Parathyroid adenoma (tissue), 2 donors: ENCODE results near the gene NAXD.
"Not testable (repeated sequence)": the region's sequence is repeated elsewhere in the genome, so short reads cannot be mapped to it uniquely, and the experiment has no call there.

Source experiments
- H2AFZ ChIP-seq: fragments of 300-600 bp; sonication (generic); one replicate; pipeline ENCODE4 v1.7.0; 2017; ENCODE audit warnings: antibody characterized with exemption, mild to moderate bottlenecking
- H3K27ac ChIP-seq: fragments of 300-600 bp; sonication (generic); one replicate; pipeline ENCODE4 v1.7.0; 2017
- H3K27me3 ChIP-seq: fragments of 300-600 bp; sonication (generic); one replicate; pipeline ENCODE4 v1.7.0; 2017; ENCODE audit warnings: low read length; ENCODE audit not compliant: control insufficient read depth, insufficient read depth
- H3K36me3 ChIP-seq: fragments of 300-600 bp; sonication (generic); one replicate; pipeline ENCODE4 v1.7.0; 2017; ENCODE audit warnings: low read length; ENCODE audit not compliant: control insufficient read depth, insufficient read depth
- H3K4me1 ChIP-seq: fragments of 300-600 bp; sonication (generic); one replicate; pipeline ENCODE4 v1.7.0; 2017; ENCODE audit warnings: control low read depth
- H3K4me2 ChIP-seq: fragments of 300-600 bp; sonication (generic); one replicate; pipeline ENCODE4 v1.7.0; 2017; ENCODE audit warnings: low read length
- H3K4me3 ChIP-seq: fragments of 300-600 bp; sonication (generic); one replicate; pipeline ENCODE4 v1.7.0; 2017; ENCODE audit warnings: low read depth, low read length
- H3K79me2 ChIP-seq: fragments of 300-600 bp; sonication (generic); one replicate; pipeline ENCODE4 v1.7.0; 2017; ENCODE audit warnings: control low read depth
- H3K9ac ChIP-seq: fragments of 300-600 bp; sonication (generic); one replicate; pipeline ENCODE4 v1.7.0; 2017; ENCODE audit warnings: mild to moderate bottlenecking
- H3K9me3 ChIP-seq: fragments of 300-600 bp; sonication (generic); one replicate; pipeline ENCODE4 v1.7.0; 2017; ENCODE audit warnings: low read length; ENCODE audit not compliant: control insufficient read depth
- TF ChIP-seq, protein P1 (sequence below): fragments of 300-600 bp; sonication (generic); IDR thresholded peaks from one replicate; pipeline ENCODE4 v1.7.0; 2017; ENCODE audit warnings: antibody characterized with exemption, mild to moderate bottlenecking
- donor health status: primary hyperparathyroidism.

Gene NAXD

GRCh38 chr13:110665491-110666254 lies 50.3 kb downstream of the NAXD start:
- TF ChIP-seq, protein P1, sequence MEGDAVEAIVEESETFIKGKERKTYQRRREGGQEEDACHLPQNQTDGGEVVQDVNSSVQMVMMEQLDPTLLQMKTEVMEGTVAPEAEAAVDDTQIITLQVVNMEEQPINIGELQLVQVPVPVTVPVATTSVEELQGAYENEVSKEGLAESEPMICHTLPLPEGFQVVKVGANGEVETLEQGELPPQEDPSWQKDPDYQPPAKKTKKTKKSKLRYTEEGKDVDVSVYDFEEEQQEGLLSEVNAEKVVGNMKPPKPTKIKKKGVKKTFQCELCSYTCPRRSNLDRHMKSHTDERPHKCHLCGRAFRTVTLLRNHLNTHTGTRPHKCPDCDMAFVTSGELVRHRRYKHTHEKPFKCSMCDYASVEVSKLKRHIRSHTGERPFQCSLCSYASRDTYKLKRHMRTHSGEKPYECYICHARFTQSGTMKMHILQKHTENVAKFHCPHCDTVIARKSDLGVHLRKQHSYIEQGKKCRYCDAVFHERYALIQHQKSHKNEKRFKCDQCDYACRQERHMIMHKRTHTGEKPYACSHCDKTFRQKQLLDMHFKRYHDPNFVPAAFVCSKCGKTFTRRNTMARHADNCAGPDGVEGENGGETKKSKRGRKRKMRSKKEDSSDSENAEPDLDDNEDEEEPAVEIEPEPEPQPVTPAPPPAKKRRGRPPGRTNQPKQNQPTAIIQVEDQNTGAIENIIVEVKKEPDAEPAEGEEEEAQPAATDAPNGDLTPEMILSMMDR = no peak
- Histone ChIP-seq H3K4me3 (no peak overlapping the region), H3K9ac (no peak overlapping the region), H3K79me2 (no peaks in the 10 kb centered on the region), H3K4me1 (no peaks in the 10 kb centered on the region), H2AFZ (no peak overlapping the region), H3K27ac (no peak overlapping the region), H3K27me3 (no peaks in the 10 kb centered on the region), H3K4me2 (no peak overlapping the region), H3K9me3 (no peaks in the 10 kb centered on the region), H3K36me3 (no peaks in the 10 kb centered on the region)

GRCh38 chr13:110666255-110666533 lies 50.8 kb downstream of the NAXD start:
- no peaks in the 10 kb centered on the region for H3K4me1 ChIP-seq
- H3K4me3 ChIP-seq = no peak overlapping the region
- no peaks in the 10 kb centered on the region for H3K36me3 ChIP-seq
- H3K9ac ChIP-seq = no peak overlapping the region
- H3K4me2 ChIP-seq = no peak overlapping the region
- no peaks in the 10 kb centered on the region for H3K79me2 ChIP-seq
- no peak overlapping the region for H3K27ac ChIP-seq
- H3K27me3 ChIP-seq = no peaks in the 10 kb centered on the region
- TF ChIP-seq, protein P1 = no peak
- H3K9me3 ChIP-seq = no peaks in the 10 kb centered on the region
- H2AFZ ChIP-seq = no peak overlapping the region

DNA sequence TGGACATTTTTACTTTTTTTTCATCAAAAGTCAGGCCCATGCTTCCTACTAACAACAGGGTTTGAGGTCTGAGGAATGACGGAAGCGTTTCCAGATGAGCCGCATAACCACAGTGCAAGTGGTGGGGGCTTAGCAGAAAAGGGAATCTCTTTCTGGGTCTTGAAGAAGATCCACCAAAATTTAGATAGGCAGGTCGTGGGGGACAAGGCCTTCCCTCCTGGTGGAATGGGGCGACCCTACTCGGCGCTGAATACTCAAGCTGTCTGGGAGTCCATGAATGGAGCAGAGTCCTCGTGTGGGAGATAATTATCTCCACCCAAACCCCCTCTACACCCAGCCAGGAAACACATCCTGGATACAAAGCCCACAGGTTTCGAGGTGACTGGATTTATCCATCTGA lies 53.7 kb downstream of the NAXD start:
- Histone ChIP-seq H3K4me2 (no peak overlapping the region), H2AFZ (no peak overlapping the region), H3K4me1 (no peaks in the 10 kb centered on the region), H3K9ac (no peak overlapping the region), H3K79me2 (no peaks in the 10 kb centered on the region), H3K9me3 (no peaks in the 10 kb centered on the region), H3K36me3 (no peaks in the 10 kb centered on the region), H3K27me3 (no peaks in the 10 kb centered on the region), H3K4me3 (no peak overlapping the region), H3K27ac (no peak overlapping the region)
- TF ChIP-seq, protein P1 = no peak

- H3K27ac ChIP-seq, H3K27me3 ChIP-seq, H3K36me3 ChIP-seq, H3K4me3 ChIP-seq, H3K79me2 ChIP-seq, H2AFZ ChIP-seq, H3K9ac ChIP-seq, H3K4me1 ChIP-seq, H3K4me2 ChIP-seq, H3K9me3 ChIP-seq: not testable (repeated sequence)
Observed at GRCh38 chr13:110669814-110670213, 54.5 kb downstream of the NAXD start.

- no peak overlapping the region for H3K9ac ChIP-seq
- TF ChIP-seq, protein P1 = no peak
- no peak overlapping the region for H3K27ac ChIP-seq
- no peaks in the 10 kb centered on the region for H3K27me3 ChIP-seq
- H3K4me2 ChIP-seq = no peak overlapping the region
- peaks cover 3% of the 10 kb centered on the region for H3K79me2 ChIP-seq
- H3K4me1 ChIP-seq = no peaks in the 10 kb centered on the region
- no peak overlapping the region for H2AFZ ChIP-seq
- no peaks in the 10 kb centered on the region for H3K9me3 ChIP-seq
- H3K4me3 ChIP-seq = no peak overlapping the region
- H3K36me3 ChIP-seq = no peaks in the 10 kb centered on the region
Observed at GRCh38 chr13:110676595-110677587, 61.5 kb downstream of the NAXD start.
